Neural cell (in vitro differentiated cells): ENCODE data around the gene SLC3A2. TPM values are rescaled to one million over a fixed set of nuclear protein-coding genes. Genes with fewer than 3 reads are reported as not detected.

ENCODE experiments used
- H2AFZ ChIP-seq: fragments of 200-600, 300-800 bp; sonication (generic), shearing (Covaris generic); 2 replicates; pipeline ENCODE4 v1.6.0; 2014; ENCODE audit warnings: low read depth, mild to moderate bottlenecking, antibody characterized with exemption, low read length, moderate library complexity
- H3F3A ChIP-seq: fragments of 200-600 bp; shearing (Covaris generic); 2 replicates; pipeline ENCODE4 v1.6.1; 2016; ENCODE audit warnings: mild to moderate bottlenecking, moderate library complexity, mixed read lengths, antibody characterized with exemption, low read length; ENCODE audit not compliant: insufficient read depth, poor library complexity, severe bottlenecking
- H3K27ac ChIP-seq: fragments of 200-600, 300-800 bp; sonication (generic), shearing (Covaris generic); 2 replicates; pipeline ENCODE4 v1.5.1; 2014; ENCODE audit warnings: mild to moderate bottlenecking, low read length, moderate library complexity
- H3K27me3 ChIP-seq: fragments of 300-800, 200-600 bp; sonication (generic), shearing (Covaris generic); 2 replicates; pipeline ENCODE4 v1.6.0; 2014; ENCODE audit warnings: mild to moderate bottlenecking, low read depth, low read length, moderate library complexity; ENCODE audit not compliant: insufficient read depth
- H3K36me3 ChIP-seq: fragments of 300-800, 200-600 bp; sonication (generic), shearing (Covaris generic); 2 replicates; pipeline ENCODE4 v1.5.1; 2014; ENCODE audit warnings: mild to moderate bottlenecking, antibody characterized with exemption, low read length, moderate library complexity; ENCODE audit not compliant: insufficient read depth
- H3K4me2 ChIP-seq: fragments of 300-800, 200-600 bp; sonication (generic), shearing (Covaris generic); 2 replicates; pipeline ENCODE4 v1.6.0; 2014; ENCODE audit warnings: mild to moderate bottlenecking, low read length
- H3K4me3 ChIP-seq: fragments of 300-800, 200-600 bp; sonication (generic), shearing (Covaris generic); 2 replicates; pipeline ENCODE4 v1.5.1; 2014; ENCODE audit warnings: mild to moderate bottlenecking, low read length, moderate library complexity
- H3K79me2 ChIP-seq: fragments of 200-600 bp; shearing (Covaris generic); replicated peaks from 2 replicates; pipeline ENCODE4 v1.6.0; 2014; ENCODE audit warnings: mild to moderate bottlenecking, low read length, moderate library complexity; ENCODE audit not compliant: insufficient read depth
- H3K9ac ChIP-seq: fragments of 300-800, 200-600 bp; sonication (generic), shearing (Covaris generic); 2 replicates; pipeline ENCODE4 v1.6.1; 2016; ENCODE audit warnings: mild to moderate bottlenecking, low read length, mixed read lengths
- H3K9me2 ChIP-seq: fragments of 200-600 bp; shearing (Covaris generic); 2 replicates; pipeline ENCODE4 v1.6.1; 2016; ENCODE audit warnings: mild to moderate bottlenecking, low read length, mixed read lengths; ENCODE audit not compliant: insufficient read depth
- H3K9me3 ChIP-seq: fragments of 200-600, 300-800 bp; sonication (generic), shearing (Covaris generic); 2 replicates; pipeline ENCODE4 v1.6.1; 2016; ENCODE audit warnings: mild to moderate bottlenecking, mixed run types, low read length, moderate library complexity, mixed read lengths
- H4K20me1 ChIP-seq: fragments of 200-600 bp; shearing (Covaris generic); 2 replicates; pipeline ENCODE4 v1.6.1; 2016; ENCODE audit warnings: mild to moderate bottlenecking, mixed run types; ENCODE audit not compliant: insufficient read depth
- EP300 ChIP-seq: fragments of 450-650 bp; conservative IDR thresholded peaks from 2 replicates; pipeline ENCODE4 v1.6.1; 2014; ENCODE audit warnings: antibody characterized with exemption, mild to moderate bottlenecking, moderate library complexity; ENCODE audit not compliant: poor library complexity, severe bottlenecking
- EZH2 ChIP-seq: fragments of 200-600, 300-800 bp; shearing (Covaris generic), sonication (generic); IDR thresholded peaks from 2 replicates; pipeline ENCODE4 v1.6.1; 2014; ENCODE audit warnings: antibody characterized with exemption, low read length, borderline replicate concordance, mild to moderate bottlenecking; ENCODE audit not compliant: insufficient read depth, poor library complexity, severe bottlenecking
- MXI1 ChIP-seq: fragments of 450-650 bp; conservative IDR thresholded peaks from 2 replicates; pipeline ENCODE4 v1.6.1; 2014; ENCODE audit warnings: antibody characterized with exemption, mild to moderate bottlenecking; ENCODE audit not compliant: poor library complexity, severe bottlenecking
- POLR2AphosphoS5 ChIP-seq: IDR thresholded peaks from 2 replicates; pipeline ENCODE4 v1.6.1; 2012
- RAD21 ChIP-seq: fragments of 450-650 bp; conservative IDR thresholded peaks from 2 replicates; pipeline ENCODE4 v1.6.1; 2014; ENCODE audit warnings: antibody characterized with exemption, mild to moderate bottlenecking, moderate library complexity
- SMC3 ChIP-seq: fragments of 450-650 bp; conservative IDR thresholded peaks from 2 replicates; pipeline ENCODE4 v1.6.1; 2014; ENCODE audit warnings: antibody characterized with exemption, mild to moderate bottlenecking, moderate library complexity; ENCODE audit not compliant: poor library complexity
- TAF1 ChIP-seq: IDR thresholded peaks from 2 replicates; pipeline ENCODE4 v1.6.1; 2012; ENCODE audit warnings: low read depth
- polyA plus RNA-seq: library from polyadenylated mRNA; depleted of rRNA; stranded (reverse); fragments of >200 nt; gene quantifications from 2 replicates; pipeline ENCODE4 v1.2.3, GENCODE V29; 2014
- TF ChIP-seq, protein P1 (sequence below): IDR thresholded peaks from 2 replicates; pipeline ENCODE4 v1.6.1; 2012; ENCODE audit warnings: borderline replicate concordance
- TF ChIP-seq, protein P2 (sequence below): fragments of 450-650 bp; IDR thresholded peaks from 2 replicates; pipeline ENCODE4 v1.5.1; 2014; ENCODE audit warnings: antibody characterized with exemption, mild to moderate bottlenecking, moderate library complexity; ENCODE audit not compliant: poor library complexity, severe bottlenecking

SLC3A2 gene
- polyA plus RNA-seq, 1 donor from 2014 or later: 176 TPM

DNA sequence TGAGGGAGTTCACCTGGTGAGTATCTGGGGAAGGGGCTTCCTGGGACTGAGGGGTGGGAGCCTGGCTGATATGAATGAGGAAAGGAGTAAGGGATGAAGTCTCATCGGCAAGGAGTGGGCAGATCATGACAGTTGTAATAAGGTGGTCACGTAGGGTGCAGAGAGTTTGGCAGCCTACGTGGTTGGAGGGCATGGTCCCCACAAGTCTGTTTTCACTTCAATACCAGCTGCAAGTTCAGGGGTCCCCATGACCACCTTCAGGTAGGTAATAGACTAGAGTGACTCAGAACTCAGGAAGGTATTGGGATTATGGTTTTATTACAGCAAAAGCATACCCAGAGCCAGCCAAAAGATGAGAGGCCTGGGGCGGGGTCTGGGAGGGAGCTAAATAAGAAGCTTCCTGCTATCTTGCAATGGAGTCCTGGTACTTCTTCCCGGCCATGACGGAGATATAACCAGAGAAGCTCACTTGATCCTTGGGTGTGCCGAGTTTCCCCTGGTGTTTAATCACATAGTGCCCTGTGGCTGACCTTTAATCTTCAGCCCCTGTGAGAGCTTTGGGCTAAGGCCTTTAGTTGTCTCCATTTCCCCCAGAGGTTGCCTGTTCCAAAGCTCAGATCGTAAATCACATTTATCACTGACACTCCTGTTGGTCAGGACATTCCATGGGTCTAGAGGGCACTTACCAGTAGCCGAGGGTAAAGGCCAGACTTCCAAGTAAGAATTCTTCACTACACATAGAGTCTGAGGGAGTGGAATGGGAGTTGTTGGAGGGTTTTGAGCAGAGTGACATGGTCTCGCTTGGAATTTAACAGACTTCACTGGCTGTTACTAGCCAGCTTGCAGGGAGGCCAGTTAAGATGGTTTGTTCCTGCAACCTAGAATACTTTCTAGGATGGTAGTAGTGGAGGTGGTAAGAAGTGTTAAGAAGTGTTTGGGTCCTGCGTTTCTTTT, 9.1 kb downstream of the SLC3A2 start:
- Histone ChIP-seq H3K27ac (no peak overlapping the region), H4K20me1 (no peaks in the 10 kb centered on the region), H3K27me3 (no peaks in the 10 kb centered on the region), H3K4me3 (no peak overlapping the region), H3F3A (no peaks in the 10 kb centered on the region), H3K9me2 (no peaks in the 10 kb centered on the region), H3K9ac (no peak overlapping the region), H3K9me3 (no peaks in the 10 kb centered on the region), H3K36me3 (peaks cover 8% of the 10 kb centered on the region), H2AFZ (no peak overlapping the region), H3K4me2 (no peak overlapping the region), H3K79me2 (peaks cover 6% of the 10 kb centered on the region)
- TF ChIP-seq, protein P1, sequence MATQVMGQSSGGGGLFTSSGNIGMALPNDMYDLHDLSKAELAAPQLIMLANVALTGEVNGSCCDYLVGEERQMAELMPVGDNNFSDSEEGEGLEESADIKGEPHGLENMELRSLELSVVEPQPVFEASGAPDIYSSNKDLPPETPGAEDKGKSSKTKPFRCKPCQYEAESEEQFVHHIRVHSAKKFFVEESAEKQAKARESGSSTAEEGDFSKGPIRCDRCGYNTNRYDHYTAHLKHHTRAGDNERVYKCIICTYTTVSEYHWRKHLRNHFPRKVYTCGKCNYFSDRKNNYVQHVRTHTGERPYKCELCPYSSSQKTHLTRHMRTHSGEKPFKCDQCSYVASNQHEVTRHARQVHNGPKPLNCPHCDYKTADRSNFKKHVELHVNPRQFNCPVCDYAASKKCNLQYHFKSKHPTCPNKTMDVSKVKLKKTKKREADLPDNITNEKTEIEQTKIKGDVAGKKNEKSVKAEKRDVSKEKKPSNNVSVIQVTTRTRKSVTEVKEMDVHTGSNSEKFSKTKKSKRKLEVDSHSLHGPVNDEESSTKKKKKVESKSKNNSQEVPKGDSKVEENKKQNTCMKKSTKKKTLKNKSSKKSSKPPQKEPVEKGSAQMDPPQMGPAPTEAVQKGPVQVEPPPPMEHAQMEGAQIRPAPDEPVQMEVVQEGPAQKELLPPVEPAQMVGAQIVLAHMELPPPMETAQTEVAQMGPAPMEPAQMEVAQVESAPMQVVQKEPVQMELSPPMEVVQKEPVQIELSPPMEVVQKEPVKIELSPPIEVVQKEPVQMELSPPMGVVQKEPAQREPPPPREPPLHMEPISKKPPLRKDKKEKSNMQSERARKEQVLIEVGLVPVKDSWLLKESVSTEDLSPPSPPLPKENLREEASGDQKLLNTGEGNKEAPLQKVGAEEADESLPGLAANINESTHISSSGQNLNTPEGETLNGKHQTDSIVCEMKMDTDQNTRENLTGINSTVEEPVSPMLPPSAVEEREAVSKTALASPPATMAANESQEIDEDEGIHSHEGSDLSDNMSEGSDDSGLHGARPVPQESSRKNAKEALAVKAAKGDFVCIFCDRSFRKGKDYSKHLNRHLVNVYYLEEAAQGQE: no peak
- TF ChIP-seq TAF1 (no peak), SMC3 (no peak), POLR2AphosphoS5 (no peak), RAD21 (no peak), EZH2 (no peak), EP300 (no peak), MXI1 (no peak)
- TF ChIP-seq, protein P2, sequence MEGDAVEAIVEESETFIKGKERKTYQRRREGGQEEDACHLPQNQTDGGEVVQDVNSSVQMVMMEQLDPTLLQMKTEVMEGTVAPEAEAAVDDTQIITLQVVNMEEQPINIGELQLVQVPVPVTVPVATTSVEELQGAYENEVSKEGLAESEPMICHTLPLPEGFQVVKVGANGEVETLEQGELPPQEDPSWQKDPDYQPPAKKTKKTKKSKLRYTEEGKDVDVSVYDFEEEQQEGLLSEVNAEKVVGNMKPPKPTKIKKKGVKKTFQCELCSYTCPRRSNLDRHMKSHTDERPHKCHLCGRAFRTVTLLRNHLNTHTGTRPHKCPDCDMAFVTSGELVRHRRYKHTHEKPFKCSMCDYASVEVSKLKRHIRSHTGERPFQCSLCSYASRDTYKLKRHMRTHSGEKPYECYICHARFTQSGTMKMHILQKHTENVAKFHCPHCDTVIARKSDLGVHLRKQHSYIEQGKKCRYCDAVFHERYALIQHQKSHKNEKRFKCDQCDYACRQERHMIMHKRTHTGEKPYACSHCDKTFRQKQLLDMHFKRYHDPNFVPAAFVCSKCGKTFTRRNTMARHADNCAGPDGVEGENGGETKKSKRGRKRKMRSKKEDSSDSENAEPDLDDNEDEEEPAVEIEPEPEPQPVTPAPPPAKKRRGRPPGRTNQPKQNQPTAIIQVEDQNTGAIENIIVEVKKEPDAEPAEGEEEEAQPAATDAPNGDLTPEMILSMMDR: no peak

DNA sequence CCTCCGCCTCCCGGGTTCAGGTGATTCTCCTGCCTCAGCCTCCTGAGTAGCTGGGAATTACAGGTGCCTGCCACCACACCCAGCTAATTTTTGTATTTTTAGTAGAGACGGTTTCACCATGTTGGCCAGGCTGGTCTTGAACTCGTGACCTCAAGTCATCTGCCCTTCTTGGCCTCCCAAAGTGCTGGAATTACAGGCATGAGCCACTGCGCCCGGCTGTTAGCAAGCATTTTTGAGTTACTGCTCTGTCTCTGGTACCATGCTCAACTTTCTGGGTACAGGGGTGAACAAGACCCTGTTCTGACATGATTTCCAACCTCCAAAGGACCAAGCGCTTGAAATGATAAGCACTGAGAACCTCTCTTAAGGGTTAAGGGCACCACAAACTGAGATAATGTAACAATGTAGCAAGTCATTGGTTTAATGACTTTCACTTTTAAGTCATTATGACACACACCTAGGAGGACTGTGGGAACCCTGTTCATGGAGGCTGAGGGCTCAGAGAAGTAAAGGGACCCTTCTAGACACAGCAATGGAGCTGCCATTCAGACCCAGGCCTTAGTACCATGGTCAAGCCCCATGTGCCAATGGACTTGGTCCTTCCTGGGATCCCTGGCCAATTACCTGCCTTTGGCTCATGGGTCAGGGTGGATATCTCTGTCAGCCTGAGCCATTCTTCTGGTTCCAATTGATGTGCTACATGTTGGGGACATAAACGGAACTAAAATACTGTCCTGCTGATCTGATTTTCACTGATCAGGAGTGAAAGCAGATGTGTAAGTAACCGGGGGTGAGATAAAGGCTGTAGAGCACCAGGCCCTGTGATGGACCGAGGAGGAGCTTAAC, 11.6 kb downstream of the SLC3A2 start:
- no peak for TF ChIP-seq POLR2AphosphoS5
- no peaks in the 10 kb centered on the region for H3K79me2 ChIP-seq
- H3K9ac ChIP-seq: no peak overlapping the region
- no peaks in the 10 kb centered on the region for H3K27me3 ChIP-seq
- H3F3A ChIP-seq: no peaks in the 10 kb centered on the region
- H3K4me3 ChIP-seq: no peak overlapping the region
- no peaks in the 10 kb centered on the region for H3K36me3 ChIP-seq
- H3K9me3 ChIP-seq: no peaks in the 10 kb centered on the region
- no peak overlapping the region for H3K4me2 ChIP-seq
- H2AFZ ChIP-seq: no peak overlapping the region
- no peaks in the 10 kb centered on the region for H3K9me2 ChIP-seq
- H4K20me1 ChIP-seq: no peaks in the 10 kb centered on the region
- H3K27ac ChIP-seq: no peak overlapping the region
